GM12864 (cell line): ENCODE data around the gene DEPDC1.

Source experiments
- DNase-seq: peaks from one replicate; pipeline ENCODE4 v3.0.0-alpha.2; 2011; ENCODE audit warnings: low read depth
- H3K4me3 ChIP-seq: 2 replicates; pipeline ENCODE4 v1.5.1; 2011; ENCODE audit warnings: mild to moderate bottlenecking, low read depth, low read length, control low read depth
- CTCF ChIP-seq: IDR thresholded peaks from 2 replicates; pipeline ENCODE4 v1.5.1; 2011; ENCODE audit warnings: low read depth, mild to moderate bottlenecking, moderate library complexity, low read length, control low read depth, inconsistent platforms; ENCODE audit errors: missing control alignments

Gene DEPDC1

GRCh38 chr1:68459091-68459490, 37.8 kb downstream of the DEPDC1 start:
- TF ChIP-seq CTCF = no peak
- DNase-seq = no peak
- no peak overlapping the region for H3K4me3 ChIP-seq

GRCh38 chr1:68456202-68456601, 40.7 kb downstream of the DEPDC1 start:
- DNase-seq = no peak
- H3K4me3 ChIP-seq = no peak overlapping the region
- TF ChIP-seq CTCF = no peak

GRCh38 chr1:68454534-68454933, 42.3 kb downstream of the DEPDC1 start:
- no peak for DNase-seq
- H3K4me3 ChIP-seq = no peak overlapping the region
- peak; percentile 23 for TF ChIP-seq CTCF

GRCh38 chr1:68453060-68453670, 43.7 kb downstream of the DEPDC1 start:
- no peak for TF ChIP-seq CTCF
- no peak overlapping the region for H3K4me3 ChIP-seq
- DNase-seq = no peak

- DNase-seq = no peak
- no peak for TF ChIP-seq CTCF
- no peak within 1 kb of the TSS for H3K4me3 ChIP-seq
Measured at GRCh38 chr1:68449901-68450300, 47.0 kb downstream of the DEPDC1 start, which contains the start of gene RPE65. TSS of gene RPE65 (minus strand) at chr1:68449954. CDS start at chr1:68449905, 49 bp downstream.

GRCh38 chr1:68448365-68448764, 48.5 kb downstream of the DEPDC1 start:
- no peak for DNase-seq
- H3K4me3 ChIP-seq = no peak overlapping the region
- no peak for TF ChIP-seq CTCF

GRCh38 chr1:68445709-68446108, 51.2 kb downstream of the DEPDC1 start:
- no peak for DNase-seq

More at GRCh38 chr1:68445709-68446108, 51.2 kb downstream of the DEPDC1 start:
- TF ChIP-seq CTCF = no peak
- no peak overlapping the region for H3K4me3 ChIP-seq
